ENCODE results near the gene RAPGEF2. TPM values are rescaled to one million over a fixed set of nuclear protein-coding genes. Genes with fewer than 3 reads are reported as not detected.

The RAPGEF2 gene
- total RNA-seq, 1 experiment from 2014 or later: 17.6 TPM

DNA sequence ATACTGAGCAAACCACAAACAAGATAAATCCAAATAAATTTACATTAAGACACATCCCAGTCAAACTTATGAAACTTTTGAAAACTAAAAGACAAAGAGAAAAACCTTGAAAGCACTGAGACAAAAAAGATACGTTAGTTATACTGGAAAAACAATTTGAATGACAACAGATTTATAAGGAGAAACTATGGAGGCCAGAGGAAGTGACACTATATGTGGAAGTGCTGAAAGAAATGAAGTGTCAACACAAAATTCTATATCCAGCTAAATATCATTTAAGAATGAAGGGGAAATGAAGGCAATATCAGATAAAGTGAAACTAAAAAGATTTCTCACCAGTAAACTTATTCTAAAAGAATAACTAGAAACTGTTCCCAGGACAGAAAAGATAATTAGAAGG, 283.7 kb downstream of the RAPGEF2 start:
- Histone ChIP-seq H3K27ac (ENCODE audit: low read length) (no peak overlapping the region), H3K4me1 (ENCODE audit: control insufficient read depth, insufficient read depth, low read length) (no peaks in the 10 kb centered on the region), H3K36me3 (ENCODE audit: control insufficient read depth, insufficient read depth, low read length) (no peaks in the 10 kb centered on the region), H3K4me3 (ENCODE audit: low read depth in 2 of 2, low read length in 2 of 2) (no peak overlapping the region), H3K27me3 (ENCODE audit: control insufficient read depth, insufficient read depth, low read length) (no peaks in the 10 kb centered on the region), H3K9me3 (ENCODE audit: control insufficient read depth, insufficient read depth, low read depth, low read length) (no peaks in the 10 kb centered on the region)
- in situ Hi-C loops (cut with HindIII; ENCODE audit: low pct_unique_long_range_greater_than_20kb, low sequenced_read_pairs) (no loop called here), intact Hi-C loops (cut with micrococcal nuclease; ENCODE audit: unreplicated experiment) (no loop called here)
- DNase-seq (ENCODE audit: low read depth, low spot score): no peak
- ATAC-seq: no peak
- TF ChIP-seq, protein P1, sequence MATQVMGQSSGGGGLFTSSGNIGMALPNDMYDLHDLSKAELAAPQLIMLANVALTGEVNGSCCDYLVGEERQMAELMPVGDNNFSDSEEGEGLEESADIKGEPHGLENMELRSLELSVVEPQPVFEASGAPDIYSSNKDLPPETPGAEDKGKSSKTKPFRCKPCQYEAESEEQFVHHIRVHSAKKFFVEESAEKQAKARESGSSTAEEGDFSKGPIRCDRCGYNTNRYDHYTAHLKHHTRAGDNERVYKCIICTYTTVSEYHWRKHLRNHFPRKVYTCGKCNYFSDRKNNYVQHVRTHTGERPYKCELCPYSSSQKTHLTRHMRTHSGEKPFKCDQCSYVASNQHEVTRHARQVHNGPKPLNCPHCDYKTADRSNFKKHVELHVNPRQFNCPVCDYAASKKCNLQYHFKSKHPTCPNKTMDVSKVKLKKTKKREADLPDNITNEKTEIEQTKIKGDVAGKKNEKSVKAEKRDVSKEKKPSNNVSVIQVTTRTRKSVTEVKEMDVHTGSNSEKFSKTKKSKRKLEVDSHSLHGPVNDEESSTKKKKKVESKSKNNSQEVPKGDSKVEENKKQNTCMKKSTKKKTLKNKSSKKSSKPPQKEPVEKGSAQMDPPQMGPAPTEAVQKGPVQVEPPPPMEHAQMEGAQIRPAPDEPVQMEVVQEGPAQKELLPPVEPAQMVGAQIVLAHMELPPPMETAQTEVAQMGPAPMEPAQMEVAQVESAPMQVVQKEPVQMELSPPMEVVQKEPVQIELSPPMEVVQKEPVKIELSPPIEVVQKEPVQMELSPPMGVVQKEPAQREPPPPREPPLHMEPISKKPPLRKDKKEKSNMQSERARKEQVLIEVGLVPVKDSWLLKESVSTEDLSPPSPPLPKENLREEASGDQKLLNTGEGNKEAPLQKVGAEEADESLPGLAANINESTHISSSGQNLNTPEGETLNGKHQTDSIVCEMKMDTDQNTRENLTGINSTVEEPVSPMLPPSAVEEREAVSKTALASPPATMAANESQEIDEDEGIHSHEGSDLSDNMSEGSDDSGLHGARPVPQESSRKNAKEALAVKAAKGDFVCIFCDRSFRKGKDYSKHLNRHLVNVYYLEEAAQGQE (IDR thresholded peaks at IDR 0.05; ENCODE audit: insufficient read depth in 1 of 2, low read depth in 2 of 2, low read length in 1 of 2): no peak
- TF ChIP-seq, protein P2, sequence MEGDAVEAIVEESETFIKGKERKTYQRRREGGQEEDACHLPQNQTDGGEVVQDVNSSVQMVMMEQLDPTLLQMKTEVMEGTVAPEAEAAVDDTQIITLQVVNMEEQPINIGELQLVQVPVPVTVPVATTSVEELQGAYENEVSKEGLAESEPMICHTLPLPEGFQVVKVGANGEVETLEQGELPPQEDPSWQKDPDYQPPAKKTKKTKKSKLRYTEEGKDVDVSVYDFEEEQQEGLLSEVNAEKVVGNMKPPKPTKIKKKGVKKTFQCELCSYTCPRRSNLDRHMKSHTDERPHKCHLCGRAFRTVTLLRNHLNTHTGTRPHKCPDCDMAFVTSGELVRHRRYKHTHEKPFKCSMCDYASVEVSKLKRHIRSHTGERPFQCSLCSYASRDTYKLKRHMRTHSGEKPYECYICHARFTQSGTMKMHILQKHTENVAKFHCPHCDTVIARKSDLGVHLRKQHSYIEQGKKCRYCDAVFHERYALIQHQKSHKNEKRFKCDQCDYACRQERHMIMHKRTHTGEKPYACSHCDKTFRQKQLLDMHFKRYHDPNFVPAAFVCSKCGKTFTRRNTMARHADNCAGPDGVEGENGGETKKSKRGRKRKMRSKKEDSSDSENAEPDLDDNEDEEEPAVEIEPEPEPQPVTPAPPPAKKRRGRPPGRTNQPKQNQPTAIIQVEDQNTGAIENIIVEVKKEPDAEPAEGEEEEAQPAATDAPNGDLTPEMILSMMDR (IDR thresholded peaks at IDR 0.05): no peak
- TF ChIP-seq POLR2AphosphoS5 (IDR thresholded peaks at IDR 0.05; ENCODE audit: low read depth, low read length) (no peak), SIN3A (IDR thresholded peaks at IDR 0.05; ENCODE audit: borderline replicate concordance, insufficient read depth, low read depth, low read length) (no peak), TCF7L2 (IDR thresholded peaks at IDR 0.05; ENCODE audit: low read depth, low read length) (no peak)
- POLR2A ChIA-PET: no interaction called here
- no TSS peak for BruUV-seq (replicated peaks)
- CTCF ChIA-PET: no interaction called here

DNA sequence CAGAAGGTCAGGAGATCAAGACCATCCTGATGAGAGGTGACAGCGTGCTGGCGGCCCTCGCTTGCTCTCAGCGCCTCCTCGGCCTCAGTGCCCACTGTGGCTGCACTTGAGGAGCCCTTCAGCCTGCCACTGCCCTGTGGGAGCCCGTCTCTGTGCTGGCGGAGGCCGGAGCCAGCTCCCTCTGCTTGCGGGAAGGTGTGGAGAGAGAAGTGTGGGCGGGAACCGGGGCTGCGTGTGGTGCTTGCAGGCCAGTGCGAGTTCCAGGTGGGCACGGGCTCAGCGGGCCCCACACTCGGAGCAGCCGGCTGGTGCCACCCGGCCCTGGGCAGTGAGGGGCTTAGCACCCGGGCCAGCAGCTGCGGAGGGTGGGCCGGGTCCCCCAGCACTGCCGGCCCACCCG, 286.9 kb downstream of the RAPGEF2 start:
- TF ChIP-seq POLR2AphosphoS5 (IDR thresholded peaks at IDR 0.05; ENCODE audit: low read depth, low read length) (no peak), SIN3A (IDR thresholded peaks at IDR 0.05; ENCODE audit: borderline replicate concordance, insufficient read depth, low read depth, low read length) (no peak), TCF7L2 (IDR thresholded peaks at IDR 0.05; ENCODE audit: low read depth, low read length) (no peak)
- TF ChIP-seq, protein P2 (IDR thresholded peaks at IDR 0.05): no peak
- TF ChIP-seq, protein P1 (IDR thresholded peaks at IDR 0.05; ENCODE audit: insufficient read depth in 1 of 2, low read depth in 2 of 2, low read length in 1 of 2): no peak
- DNase-seq (ENCODE audit: low read depth, low spot score) (no peak), ATAC-seq (no peak)
- BruUV-seq (replicated peaks): no TSS peak
- intact Hi-C loops (cut with micrococcal nuclease; ENCODE audit: unreplicated experiment): no loop called here
- CTCF ChIA-PET: no interaction called here
- in situ Hi-C loops (cut with HindIII; ENCODE audit: low pct_unique_long_range_greater_than_20kb, low sequenced_read_pairs): no loop called here
- no peak overlapping the region for H3K4me3 ChIP-seq (ENCODE audit: low read depth in 2 of 2, low read length in 2 of 2)
- H3K9me3 ChIP-seq (ENCODE audit: control insufficient read depth, insufficient read depth, low read depth, low read length): no peaks in the 10 kb centered on the region
- H3K27ac ChIP-seq (ENCODE audit: low read length): no peak overlapping the region
- H3K4me1 ChIP-seq (ENCODE audit: control insufficient read depth, insufficient read depth, low read length): no peaks in the 10 kb centered on the region
- H3K27me3 ChIP-seq (ENCODE audit: control insufficient read depth, insufficient read depth, low read length): no peaks in the 10 kb centered on the region
- H3K36me3 ChIP-seq (ENCODE audit: control insufficient read depth, insufficient read depth, low read length): no peaks in the 10 kb centered on the region
- POLR2A ChIA-PET: no interaction called here

Data from Panc1 (cell line).